Memory B cell (primary cell): ENCODE measurements around the gene C2orf76.
A peak's percentile ranks its signal among the peaks of the same experiment; 100 is the strongest.

Experiments used
- ATAC-seq: fragments of 150-1000 bp; cut with Tn5 transposase; 2 replicates; pipeline ENCODE4 v1.10.0; 2021; ENCODE audit warnings: low read depth, mild to moderate bottlenecking, moderate library complexity
- DNase-seq, 2 donors: peaks; one replicate each; pipeline ENCODE4 v3.0.0; 2022; ENCODE audit warnings: low spot score in 2 of 2
- H3K27ac Mint-ChIP-seq: one replicate; pipeline ENCODE4 v1.8.0; 2022; ENCODE audit warnings: mild to moderate bottlenecking, moderate library complexity, mixed read lengths
- H3K27me3 Mint-ChIP-seq: one replicate; pipeline ENCODE4 v1.8.0; 2022; ENCODE audit warnings: mixed read lengths
- H3K36me3 Mint-ChIP-seq: one replicate; pipeline ENCODE4 v1.8.0; 2022; ENCODE audit warnings: mild to moderate bottlenecking, mixed read lengths
- H3K4me1 Mint-ChIP-seq: one replicate; pipeline ENCODE4 v1.8.0; 2022; ENCODE audit warnings: mixed read lengths
- H3K4me3 Mint-ChIP-seq: one replicate; pipeline ENCODE4 v1.8.0; 2022; ENCODE audit warnings: mild to moderate bottlenecking, moderate library complexity, mixed read lengths
- H3K9me3 Mint-ChIP-seq: one replicate; pipeline ENCODE4 v1.8.0; 2022; ENCODE audit warnings: mixed read lengths

Gene C2orf76

DNA sequence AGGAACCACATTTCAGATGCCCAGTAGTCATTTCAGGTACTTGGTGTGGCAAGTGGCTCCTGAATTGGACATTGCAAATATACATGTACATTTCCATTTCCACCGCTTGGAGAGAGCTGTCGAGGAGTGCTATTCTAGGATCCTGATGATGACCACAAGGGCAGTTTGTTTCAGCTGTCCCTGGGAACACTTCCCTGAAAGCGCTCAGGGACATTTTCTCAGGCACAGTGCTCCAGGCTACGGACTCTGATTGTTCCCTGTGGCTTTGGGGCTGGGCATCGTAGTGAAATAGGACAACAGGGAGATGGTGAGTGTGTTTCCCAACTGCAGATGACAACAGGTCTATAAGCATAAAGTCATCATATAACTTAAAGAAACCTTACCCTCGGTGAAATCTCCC lies 3.2 kb upstream of the C2orf76 start:
- Mint-ChIP-seq H3K27ac (no peak overlapping the region), H3K36me3 (peaks cover 48% of the 10 kb centered on the region), H3K9me3 (peaks cover 7% of the 10 kb centered on the region), H3K4me3 (no peak overlapping the region), H3K27me3 (no peaks in the 10 kb centered on the region), H3K4me1 (peaks cover 27% of the 10 kb centered on the region)
- ATAC-seq (no peak), DNase-seq (no peak)

DNA sequence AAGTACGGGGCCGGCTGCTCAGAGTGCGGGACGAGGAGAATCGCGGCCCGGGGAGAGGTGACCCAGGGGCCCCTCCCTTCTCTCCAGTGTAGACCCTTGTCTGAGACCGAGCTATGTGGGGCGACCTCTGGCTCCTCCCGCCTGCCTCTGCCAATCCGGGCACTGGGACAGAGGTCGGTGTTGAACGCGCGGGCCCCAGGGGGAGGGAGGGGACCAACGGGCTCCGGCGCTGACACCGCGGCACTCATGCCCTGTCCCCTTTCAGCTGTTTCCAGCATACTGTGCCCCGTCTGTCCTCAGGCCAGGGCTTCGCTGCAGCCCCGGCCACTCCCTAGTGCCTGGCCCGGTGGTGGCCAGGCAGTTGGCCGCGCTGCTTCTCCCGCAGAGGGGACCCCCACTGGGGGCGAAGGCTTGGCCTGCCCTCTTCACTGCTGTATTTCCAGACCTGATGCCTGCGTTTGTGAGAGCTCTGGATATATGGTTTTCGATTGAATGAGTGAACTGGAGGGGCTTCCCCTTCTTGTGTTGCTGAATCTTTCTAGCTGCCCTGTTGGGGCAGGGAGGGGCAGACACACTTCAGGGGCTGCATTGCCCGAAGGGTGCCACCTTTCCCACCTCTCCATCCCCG lies 952 bp upstream of the C2orf76 start:
- DNase-seq (peak; percentile 7 to 26), ATAC-seq (peak; percentile 7)
- H3K9me3 Mint-ChIP-seq = no peaks in the 10 kb centered on the region
- H3K36me3 Mint-ChIP-seq = peaks cover 31% of the 10 kb centered on the region
- peaks cover 39% of the 10 kb centered on the region for H3K4me1 Mint-ChIP-seq
- H3K27me3 Mint-ChIP-seq = no peaks in the 10 kb centered on the region
- H3K4me3 Mint-ChIP-seq = peak overlapping the region; percentile 98
- H3K27ac Mint-ChIP-seq = peak overlapping the region; percentile 98

DNA sequence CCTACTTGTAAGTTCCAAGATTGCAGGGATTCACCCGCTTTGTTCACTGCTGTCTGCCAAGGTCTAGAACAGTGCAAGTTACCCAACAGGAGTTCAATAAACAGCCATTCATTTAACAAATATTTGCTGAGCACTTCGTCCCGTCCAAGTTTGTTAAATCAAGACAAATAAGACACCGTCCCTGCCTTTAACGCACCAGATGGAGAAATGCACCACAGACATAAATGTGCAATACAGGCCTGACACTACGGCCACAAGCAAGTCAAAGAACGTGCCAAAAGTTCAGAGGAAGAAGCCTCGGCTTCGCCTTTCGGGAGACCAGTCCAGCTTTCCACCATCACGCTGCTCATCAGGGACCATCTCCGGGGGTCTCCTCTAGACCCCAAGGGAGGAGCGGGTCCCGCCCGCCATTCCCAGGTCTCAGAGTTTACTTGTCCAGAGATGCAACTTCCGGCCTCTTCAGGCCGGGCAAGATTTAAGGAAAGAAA lies 429 bp downstream of the C2orf76 start:
- DNase-seq (no peak), ATAC-seq (peak; percentile 7)
- Mint-ChIP-seq H3K9me3 (no peaks in the 10 kb centered on the region), H3K4me1 (peaks cover 43% of the 10 kb centered on the region), H3K27ac (peak overlapping the region; percentile 98), H3K27me3 (no peaks in the 10 kb centered on the region), H3K36me3 (peaks cover 21% of the 10 kb centered on the region), H3K4me3 (peak overlapping the region; percentile 98)

DNA sequence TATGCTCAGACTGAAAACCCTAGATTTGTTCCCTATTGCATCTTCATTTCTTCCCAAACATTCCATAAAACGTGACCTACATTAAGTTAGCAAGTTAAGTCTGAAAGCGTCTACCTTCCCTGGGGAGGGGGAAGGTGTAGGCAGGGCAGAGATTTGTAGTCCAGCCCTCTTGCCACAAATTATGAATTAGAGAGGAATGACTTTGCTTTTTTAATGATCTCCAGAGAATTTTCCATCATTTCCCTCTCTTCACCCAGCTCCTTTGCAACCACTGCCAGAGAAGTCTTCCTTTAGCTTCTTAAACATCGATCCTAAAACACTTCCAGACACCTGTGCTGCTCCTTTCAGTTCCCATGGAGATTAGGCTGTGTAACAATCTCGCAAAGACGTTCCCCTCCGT lies 1.2 kb downstream of the C2orf76 start:
- H3K4me1 Mint-ChIP-seq = peaks cover 43% of the 10 kb centered on the region
- H3K27ac Mint-ChIP-seq = peak overlapping the region; percentile 98
- peak overlapping the region; percentile 98 for H3K4me3 Mint-ChIP-seq
- ATAC-seq (no peak), DNase-seq (no peak)
- no peaks in the 10 kb centered on the region for H3K9me3 Mint-ChIP-seq
- peaks cover 14% of the 10 kb centered on the region for H3K36me3 Mint-ChIP-seq
- H3K27me3 Mint-ChIP-seq = no peaks in the 10 kb centered on the region

DNA sequence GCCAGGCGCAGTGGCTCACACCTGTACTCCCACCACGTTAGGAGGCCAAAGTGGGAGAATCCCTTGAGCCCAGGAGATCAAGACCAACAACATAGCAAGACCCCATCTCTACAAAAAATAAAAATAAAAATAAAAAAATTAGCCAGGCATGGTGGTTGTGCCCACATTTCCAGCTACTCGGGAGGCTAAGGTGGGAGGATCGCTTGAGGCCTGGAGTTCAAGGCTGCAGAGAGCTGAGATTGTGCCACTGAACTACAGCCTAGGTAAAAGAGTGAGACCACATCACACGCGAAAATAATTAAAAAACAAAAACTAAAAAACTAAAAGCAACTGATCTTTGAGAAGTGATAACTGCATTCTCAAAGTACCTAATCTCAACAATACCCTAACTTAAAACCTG lies 1.8 kb downstream of the C2orf76 start:
- no peak for DNase-seq
- no peak for ATAC-seq
- H3K4me3 Mint-ChIP-seq = peak overlapping the region; percentile 98
- peaks cover 39% of the 10 kb centered on the region for H3K4me1 Mint-ChIP-seq
- H3K9me3 Mint-ChIP-seq = no peaks in the 10 kb centered on the region
- H3K36me3 Mint-ChIP-seq = peaks cover 10% of the 10 kb centered on the region
- H3K27ac Mint-ChIP-seq = peak overlapping the region; percentile 74
- no peaks in the 10 kb centered on the region for H3K27me3 Mint-ChIP-seq

DNA sequence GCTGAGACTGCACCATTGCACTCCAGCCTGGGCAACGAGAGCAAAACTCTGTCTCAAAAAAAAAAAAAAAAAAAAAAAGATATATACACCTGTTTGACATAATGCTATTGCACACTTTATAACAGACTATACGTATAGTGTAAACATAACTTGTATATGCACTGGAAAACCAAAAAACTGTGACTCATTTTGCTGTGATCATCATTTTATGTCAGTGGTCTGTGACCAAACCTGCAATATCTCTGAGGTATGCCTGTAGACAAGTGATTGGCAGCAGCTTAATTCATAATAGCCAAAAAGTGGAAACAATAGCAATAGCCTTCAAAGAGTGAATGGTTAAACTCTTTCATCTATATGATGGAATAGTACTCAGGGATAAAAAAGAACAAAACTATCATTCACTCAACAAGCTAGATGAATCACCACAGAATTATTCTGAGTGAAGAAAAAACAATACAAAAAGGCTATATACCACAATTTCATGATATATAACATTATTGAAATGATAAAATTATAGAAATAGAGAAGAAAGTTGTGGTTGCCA lies 6.1 kb downstream of the C2orf76 start:
- Mint-ChIP-seq H3K27me3 (no peaks in the 10 kb centered on the region), H3K4me3 (no peak overlapping the region), H3K4me1 (peaks cover 30% of the 10 kb centered on the region), H3K36me3 (peaks cover 7% of the 10 kb centered on the region), H3K9me3 (no peaks in the 10 kb centered on the region), H3K27ac (no peak overlapping the region)
- DNase-seq = no peak
- no peak for ATAC-seq

DNA sequence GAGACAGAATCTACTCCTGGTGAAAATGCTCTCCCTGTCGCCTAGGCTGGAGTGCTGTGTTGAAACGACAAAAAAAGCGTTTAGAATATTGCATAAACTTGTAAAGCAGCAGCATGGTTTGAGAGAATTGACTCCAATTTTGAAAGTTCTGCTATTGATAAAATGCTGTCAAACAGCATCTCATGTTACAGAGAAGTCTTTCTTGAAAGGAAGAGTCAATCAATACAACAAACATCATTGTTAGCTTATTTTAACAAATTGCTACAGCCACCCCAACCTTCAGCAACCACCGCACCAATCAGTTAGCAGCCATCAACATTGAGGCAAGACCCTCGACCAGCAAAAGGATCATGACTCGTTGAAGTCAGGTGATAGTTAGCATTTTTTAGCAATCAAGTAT lies 6.9 kb downstream of the C2orf76 start:
- no peak for DNase-seq
- ATAC-seq = no peak
- no peaks in the 10 kb centered on the region for H3K27me3 Mint-ChIP-seq
- peaks cover 7% of the 10 kb centered on the region for H3K36me3 Mint-ChIP-seq
- H3K27ac Mint-ChIP-seq = no peak overlapping the region
- no peaks in the 10 kb centered on the region for H3K9me3 Mint-ChIP-seq
- peaks cover 25% of the 10 kb centered on the region for H3K4me1 Mint-ChIP-seq
- H3K4me3 Mint-ChIP-seq = no peak overlapping the region

DNA sequence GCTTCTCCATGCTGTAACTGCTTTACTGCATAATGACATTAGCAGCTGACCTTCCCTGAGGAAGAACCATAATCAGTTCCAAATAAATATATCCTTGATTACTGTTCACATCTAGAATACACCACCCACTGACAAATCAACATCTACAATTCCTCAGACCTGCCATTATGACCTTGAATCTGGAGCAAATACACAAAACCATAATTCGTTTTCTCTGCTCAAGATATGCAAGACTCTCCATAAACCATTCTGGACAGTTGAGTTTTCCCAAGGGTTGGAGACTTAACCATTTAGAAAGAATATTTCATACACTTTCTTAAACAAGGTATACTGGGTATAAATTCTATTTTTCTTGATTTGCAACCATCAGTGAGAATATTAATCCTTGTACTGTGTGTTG lies 11.8 kb downstream of the C2orf76 start:
- Mint-ChIP-seq H3K27ac (no peak overlapping the region), H3K36me3 (peaks cover 4% of the 10 kb centered on the region), H3K4me3 (no peak overlapping the region), H3K4me1 (peaks cover 21% of the 10 kb centered on the region), H3K9me3 (peaks cover 2% of the 10 kb centered on the region), H3K27me3 (no peaks in the 10 kb centered on the region)
- ATAC-seq (no peak), DNase-seq (no peak)

DNA sequence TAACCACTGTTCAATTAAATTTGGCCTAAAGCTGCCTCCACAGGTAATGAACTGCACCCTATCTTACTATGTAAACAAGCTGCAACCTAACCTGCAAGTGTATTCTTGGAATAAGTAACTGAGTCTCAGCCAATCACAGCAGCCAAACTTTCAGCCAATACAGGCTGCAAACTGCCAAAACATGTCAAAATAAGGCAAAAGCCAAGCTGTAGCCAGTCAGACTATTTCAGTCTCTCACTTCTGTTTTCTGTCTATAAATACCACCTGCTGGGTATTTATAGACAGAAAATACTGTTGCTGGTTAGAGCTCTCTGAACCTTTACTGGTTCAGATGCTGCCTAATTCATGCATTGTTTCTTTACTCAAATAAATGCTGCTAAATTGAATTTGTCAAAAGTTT lies 14.3 kb downstream of the C2orf76 start:
- DNase-seq (no peak), ATAC-seq (peak; percentile 77)
- peaks cover 2% of the 10 kb centered on the region for H3K9me3 Mint-ChIP-seq
- H3K4me3 Mint-ChIP-seq = no peak overlapping the region
- H3K27ac Mint-ChIP-seq = no peak overlapping the region
- H3K27me3 Mint-ChIP-seq = no peaks in the 10 kb centered on the region
- peaks cover 3% of the 10 kb centered on the region for H3K36me3 Mint-ChIP-seq
- peaks cover 21% of the 10 kb centered on the region for H3K4me1 Mint-ChIP-seq

DNA sequence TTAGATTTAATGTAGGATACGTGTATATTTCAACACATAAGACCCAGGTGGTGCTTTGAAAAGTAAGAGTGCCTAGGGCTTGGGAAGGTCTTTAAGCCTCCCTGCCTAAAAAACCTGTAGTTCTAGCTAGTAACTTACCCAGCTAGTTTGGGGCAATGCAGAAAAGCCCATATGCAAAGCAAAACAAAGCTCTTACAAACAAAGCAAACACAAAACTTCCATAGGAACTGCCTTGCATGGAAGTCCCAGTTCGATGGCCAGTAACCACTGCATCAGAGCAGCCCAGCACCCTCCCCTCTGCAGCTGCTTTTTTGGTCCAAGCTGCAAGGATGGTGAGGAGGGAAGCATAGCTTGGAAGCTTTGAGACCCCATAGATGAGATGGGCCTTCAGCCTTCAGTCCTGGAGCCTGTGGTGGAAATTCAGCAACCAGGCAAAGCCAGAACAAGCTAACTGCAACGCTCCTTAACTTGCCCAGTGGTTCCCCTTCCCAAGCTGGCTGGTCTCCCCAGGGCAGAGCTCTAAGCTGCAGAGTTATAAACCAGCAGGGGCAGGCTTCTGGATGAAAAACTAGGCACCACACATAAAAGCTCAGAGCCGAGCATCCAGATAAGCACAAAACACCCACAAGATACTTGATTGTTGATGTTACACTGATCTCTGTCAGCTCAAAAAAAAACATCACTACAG lies 16.2 kb downstream of the C2orf76 start:
- ATAC-seq = no peak
- Mint-ChIP-seq H3K4me3 (no peak overlapping the region), H3K27me3 (no peaks in the 10 kb centered on the region), H3K9me3 (peaks cover 2% of the 10 kb centered on the region), H3K36me3 (no peaks in the 10 kb centered on the region), H3K27ac (no peak overlapping the region), H3K4me1 (peaks cover 13% of the 10 kb centered on the region)
- DNase-seq = no peak

DNA sequence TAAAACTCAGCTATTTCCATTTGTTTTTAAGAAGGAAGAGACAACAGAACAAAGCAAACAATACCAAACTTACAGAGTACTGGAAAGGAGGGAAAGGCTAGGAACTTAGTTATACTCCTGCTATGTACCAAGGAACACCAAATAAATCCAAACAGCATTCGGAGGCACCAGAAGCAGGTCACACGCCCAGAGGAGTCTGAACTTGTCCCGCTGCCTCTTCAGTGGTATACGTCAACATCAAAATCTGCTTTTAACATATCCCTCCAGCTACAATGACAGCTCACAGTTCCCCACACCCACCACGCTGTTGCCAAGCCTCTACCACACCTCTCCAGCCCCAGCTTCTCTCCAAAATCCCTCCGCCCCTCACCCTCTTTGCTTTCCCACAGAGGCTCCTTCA lies 17.3 kb downstream of the C2orf76 start:
- DNase-seq (no peak), ATAC-seq (no peak)
- Mint-ChIP-seq H3K4me3 (no peak overlapping the region), H3K9me3 (peaks cover 2% of the 10 kb centered on the region), H3K4me1 (peaks cover 11% of the 10 kb centered on the region), H3K27ac (no peak overlapping the region), H3K36me3 (no peaks in the 10 kb centered on the region), H3K27me3 (no peaks in the 10 kb centered on the region)

DNA sequence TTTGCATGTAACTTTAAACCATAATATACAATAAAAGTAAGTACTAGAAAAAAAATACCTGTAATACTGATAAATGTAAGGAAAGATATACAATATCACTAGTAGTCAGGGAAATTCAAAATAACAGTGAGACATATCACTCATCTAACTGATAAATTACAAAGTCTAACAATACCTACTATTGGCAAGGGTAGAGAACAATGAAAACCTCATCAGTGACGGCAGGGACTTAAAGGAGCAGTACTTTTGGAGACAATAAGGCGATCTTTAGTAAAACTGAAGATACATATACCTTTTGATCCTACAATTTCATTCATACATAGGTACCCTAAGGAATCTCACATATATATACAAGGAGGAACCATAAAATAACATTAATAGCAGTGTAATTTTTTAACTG lies 24.9 kb downstream of the C2orf76 start:
- ATAC-seq (no peak), DNase-seq (no peak)
- Mint-ChIP-seq H3K27me3 (no peaks in the 10 kb centered on the region), H3K36me3 (peaks cover 2% of the 10 kb centered on the region), H3K4me1 (peaks cover 15% of the 10 kb centered on the region), H3K4me3 (no peak overlapping the region), H3K9me3 (no peaks in the 10 kb centered on the region), H3K27ac (no peak overlapping the region)

DNA sequence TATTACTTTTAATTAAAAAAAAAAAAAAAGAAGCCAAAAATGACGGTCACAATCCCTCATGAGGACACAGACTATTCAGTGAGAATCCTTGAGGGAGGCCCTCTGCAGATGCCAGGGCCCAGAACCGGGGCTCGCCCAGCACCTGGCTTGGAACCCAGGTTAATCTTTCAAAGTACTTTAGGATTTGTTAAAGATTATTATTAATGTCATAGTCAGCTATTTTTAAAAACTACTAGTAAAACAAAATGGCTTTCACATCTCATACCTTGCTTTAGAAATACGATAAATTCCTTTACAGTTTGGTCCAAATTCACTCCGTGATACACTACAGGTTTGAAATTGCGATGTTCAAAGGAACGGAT lies 27.1 kb downstream of the C2orf76 start:
- Mint-ChIP-seq H3K4me1 (peaks cover 15% of the 10 kb centered on the region), H3K9me3 (no peaks in the 10 kb centered on the region), H3K4me3 (no peak overlapping the region), H3K27ac (peak overlapping the region; percentile 72), H3K36me3 (peaks cover 9% of the 10 kb centered on the region), H3K27me3 (no peaks in the 10 kb centered on the region)
- no peak for DNase-seq
- ATAC-seq = no peak

DNA sequence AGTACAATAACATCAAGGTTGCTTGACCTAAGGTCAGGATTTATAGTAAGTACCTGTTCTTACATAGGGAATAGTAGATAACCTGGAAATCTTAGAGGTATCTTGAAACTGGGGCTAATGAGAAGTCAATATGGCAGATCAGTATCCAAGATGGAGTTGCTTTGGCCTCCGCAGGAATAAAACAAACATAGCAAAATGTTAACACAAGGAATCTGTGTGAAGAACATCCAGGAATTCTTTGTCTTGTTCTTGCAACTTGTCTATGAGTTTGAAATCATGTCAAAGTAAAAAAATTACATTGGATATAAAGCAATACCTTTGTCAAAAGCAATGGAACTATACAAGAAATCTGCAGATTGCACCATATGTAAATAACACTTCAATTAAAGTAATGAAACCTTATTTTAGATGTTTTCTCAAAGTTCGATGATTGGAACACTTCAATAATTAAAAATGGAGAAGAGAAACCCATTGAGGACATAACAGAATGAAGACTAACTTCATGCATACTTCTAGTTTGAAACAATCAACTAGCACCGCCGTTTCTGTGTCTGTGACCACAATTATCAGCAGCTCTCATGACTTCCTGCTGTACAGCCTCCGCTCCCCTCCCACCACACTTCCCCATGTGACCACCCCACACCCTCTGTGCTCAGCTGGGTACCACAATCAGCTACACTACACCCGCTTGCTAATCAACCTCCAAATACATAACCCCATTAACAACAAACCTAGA lies 27.6 kb downstream of the C2orf76 start:
- ATAC-seq = peak; percentile 100
- peak in 1 of 2 donors; percentile 37 for DNase-seq
- Mint-ChIP-seq H3K36me3 (peaks cover 10% of the 10 kb centered on the region), H3K4me3 (peak overlapping the region; percentile 43), H3K9me3 (no peaks in the 10 kb centered on the region), H3K27ac (peak overlapping the region; percentile 72), H3K4me1 (peaks cover 15% of the 10 kb centered on the region), H3K27me3 (no peaks in the 10 kb centered on the region)
